Measurements from ENCODE around the gene ATP6V1G3.

Gene ATP6V1G3

GRCh38 chr1:198543670-198544260 lies 3.3 kb upstream of the ATP6V1G3 start:
- DNase-seq (ENCODE audit: low spot score) = no peak
- no peak for TF ChIP-seq CTCF (IDR thresholded peaks at IDR 0.05; ENCODE audit: extremely low read depth, missing control alignments)

GRCh38 chr1:198542632-198543031 lies 2.2 kb upstream of the ATP6V1G3 start:
- DNase-seq (ENCODE audit: low spot score) = no peak
- TF ChIP-seq CTCF (IDR thresholded peaks at IDR 0.05; ENCODE audit: extremely low read depth, missing control alignments) = no peak

GRCh38 chr1:198541737-198542136 lies 1.3 kb upstream of the ATP6V1G3 start:
- TF ChIP-seq CTCF (IDR thresholded peaks at IDR 0.05; ENCODE audit: extremely low read depth, missing control alignments) = no peak
- no peak for DNase-seq (ENCODE audit: low spot score)

DNA sequence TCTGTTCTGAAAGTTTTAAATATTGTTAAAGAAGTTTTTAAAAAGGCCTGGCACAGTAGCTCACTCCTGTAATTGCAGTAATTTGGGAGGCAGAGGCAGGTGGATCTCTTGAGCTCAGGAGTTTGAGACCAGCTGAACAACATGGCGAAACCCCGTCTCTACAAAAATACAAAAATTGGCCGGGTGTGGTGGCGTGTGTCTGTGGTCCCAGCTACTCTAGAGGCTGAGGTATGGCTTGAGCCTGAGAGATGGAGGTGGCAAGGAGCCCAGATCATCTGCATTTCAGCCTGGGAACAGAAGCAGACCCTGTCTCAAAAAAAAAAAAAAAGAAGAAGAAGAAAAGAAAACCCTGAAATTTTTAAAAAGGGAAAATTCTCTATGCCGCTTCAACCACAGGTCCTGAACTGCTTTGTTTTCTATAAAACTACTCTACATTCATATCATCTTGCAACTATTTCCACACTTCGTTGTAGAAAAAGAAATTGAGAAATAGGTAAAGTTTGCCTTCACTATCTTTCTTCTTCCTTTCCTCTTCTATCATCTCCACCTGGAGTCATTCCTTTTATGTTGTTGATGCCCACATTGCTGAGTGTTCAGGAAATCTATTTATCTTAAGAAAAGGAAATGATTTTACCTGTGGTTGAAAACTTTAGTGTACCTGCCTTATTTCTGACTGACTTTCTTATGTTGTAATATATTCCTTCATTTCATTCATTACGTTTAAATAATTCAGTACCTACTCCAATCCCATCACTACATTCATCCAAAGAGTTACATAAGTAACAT lies 1.7 kb downstream of the ATP6V1G3 start:
- DNase-seq (ENCODE audit: low spot score) = no peak
- no peak for TF ChIP-seq CTCF (IDR thresholded peaks at IDR 0.05; ENCODE audit: extremely low read depth, missing control alignments)

DNA sequence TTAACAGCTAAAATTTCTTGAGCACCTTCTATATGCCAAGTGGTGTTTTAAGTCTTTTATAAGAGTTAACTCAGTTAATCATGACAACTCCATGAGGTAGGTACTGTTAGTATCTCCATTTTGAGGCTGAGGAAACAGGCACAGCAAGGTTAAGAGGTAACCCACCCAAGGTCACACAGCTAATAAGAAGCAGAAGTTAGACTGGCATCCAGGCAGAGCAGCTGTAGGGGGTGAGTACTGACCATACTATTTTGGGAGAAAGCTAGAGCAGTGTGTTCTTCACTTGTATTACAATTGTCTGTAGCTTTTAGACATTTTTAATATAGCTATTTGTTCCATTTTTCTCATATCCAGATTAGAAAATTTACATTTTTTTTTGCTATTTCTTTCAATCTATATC lies 4.8 kb downstream of the ATP6V1G3 start:
- no peak for DNase-seq (ENCODE audit: low spot score)
- no peak for TF ChIP-seq CTCF (IDR thresholded peaks at IDR 0.05; ENCODE audit: extremely low read depth, missing control alignments)

- no peak for TF ChIP-seq CTCF (IDR thresholded peaks at IDR 0.05; ENCODE audit: extremely low read depth, missing control alignments)
- DNase-seq (ENCODE audit: low spot score) = no peak
Observed at GRCh38 chr1:198534548-198535418, 5.7 kb downstream of the ATP6V1G3 start.

DNA sequence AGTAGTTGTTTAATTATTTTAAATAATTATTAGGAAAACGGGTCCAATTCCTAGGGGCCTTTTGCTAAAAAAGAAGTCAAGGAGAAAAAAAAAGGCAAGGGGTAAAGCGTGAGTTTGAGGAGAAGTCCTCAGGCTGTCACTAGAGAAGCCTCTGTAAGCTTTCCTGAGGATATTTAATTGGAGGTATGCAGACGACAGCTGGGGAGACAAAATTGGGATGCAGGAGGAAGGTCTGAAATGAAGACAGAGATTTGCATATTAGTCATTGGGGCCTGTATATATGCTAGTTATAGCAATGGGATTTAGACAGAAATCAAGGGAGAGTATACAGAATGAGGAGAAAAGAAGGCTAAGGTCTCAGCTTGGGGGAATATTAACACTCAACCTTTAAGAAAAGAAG lies 8.6 kb downstream of the ATP6V1G3 start:
- DNase-seq (ENCODE audit: low spot score) = no peak
- no peak for TF ChIP-seq CTCF (IDR thresholded peaks at IDR 0.05; ENCODE audit: extremely low read depth, missing control alignments)

Data from GM20000 (cell line).